HepG2 (cell line): ENCODE results near the gene TBCEL.

ENCODE experiments used
- ATF3 ChIP-seq: sonication (generic); formaldehyde crosslinking; IDR thresholded peaks from 2 replicates; pipeline ENCODE4 v1.4.0; 2020; ENCODE audit warnings: missing genetic modification reagents
- ELF4 ChIP-seq: sonication (generic); formaldehyde crosslinking; IDR thresholded peaks from 2 replicates; pipeline ENCODE4 v1.5.0; 2020; ENCODE audit warnings: missing genetic modification reagents, mild to moderate bottlenecking, moderate library complexity, borderline replicate concordance
- EZH2 ChIP-seq: conservative IDR thresholded peaks from 2 replicates; pipeline ENCODE4 v1.6.1; 2012; ENCODE audit warnings: mild to moderate bottlenecking, low read depth, low read length, moderate library complexity
- MAX ChIP-seq: IDR thresholded peaks from 2 replicates; pipeline ENCODE4 v1.6.1; 2012; ENCODE audit warnings: inconsistent platforms
- MXD3 ChIP-seq: IDR thresholded peaks from 2 replicates; pipeline ENCODE4 v1.6.1; 2016; ENCODE audit warnings: mild to moderate bottlenecking, missing biosample characterization, missing genetic modification reagents
- NR2F2 ChIP-seq: IDR thresholded peaks from 2 replicates; pipeline ENCODE4 v1.6.1; 2012; ENCODE audit warnings: low read depth, inconsistent platforms, borderline replicate concordance
- POLR2A ChIP-seq, 2 experiments: IDR thresholded peaks; 2 replicates each; pipeline ENCODE4 v1.6.1; 2011; ENCODE audit warnings: low read depth in 2 of 2, low read length in 2 of 2, mild to moderate bottlenecking in 1 of 2, moderate library complexity in 1 of 2; ENCODE audit not compliant: insufficient read depth in 1 of 2
- POLR2AphosphoS5 ChIP-seq: IDR thresholded peaks from 2 replicates; pipeline ENCODE4 v1.6.1; 2012; ENCODE audit warnings: low read depth, low read length
- SMAD1 ChIP-seq: sonication (generic); formaldehyde crosslinking; IDR thresholded peaks from 2 replicates; pipeline ENCODE4 v1.4.0; 2020; ENCODE audit warnings: missing genetic modification reagents, low read depth, mild to moderate bottlenecking, borderline replicate concordance
- STAT6 ChIP-seq: sonication (generic); formaldehyde crosslinking; IDR thresholded peaks from 2 replicates; pipeline ENCODE4 v1.4.0; 2020; ENCODE audit warnings: missing genetic modification reagents, mild to moderate bottlenecking, borderline replicate concordance
- ZNF569 ChIP-seq: sonication (generic); formaldehyde crosslinking; IDR thresholded peaks from 2 replicates; pipeline ENCODE4 v1.5.0; 2020; ENCODE audit warnings: mild to moderate bottlenecking, missing genetic modification reagents, moderate library complexity, borderline replicate concordance
- ZNF7 ChIP-seq: IDR thresholded peaks from 2 replicates; pipeline ENCODE4 v1.6.1; 2016; ENCODE audit warnings: missing biosample characterization, missing genetic modification reagents

- TF ChIP-seq ELF4 (CRISPR knock-in tag), result no peak
- no peak for TF ChIP-seq EZH2
- no peak for TF ChIP-seq ATF3 (CRISPR knock-in tag)
- TF ChIP-seq POLR2AphosphoS5, result no peak
- TF ChIP-seq MAX, result no peak
- no peak for TF ChIP-seq STAT6 (CRISPR knock-in tag)
- no peak for TF ChIP-seq MXD3
- TF ChIP-seq POLR2A (IDR thresholded peaks at IDR 0.05; ENCODE audit: insufficient read depth in 1 of 2, low read depth in 2 of 2, low read length in 2 of 2), result no peak
- no peak for TF ChIP-seq ZNF569
- no peak for TF ChIP-seq ZNF7 (CRISPR knock-in tag)
- TF ChIP-seq SMAD1 (CRISPR knock-in tag), result no peak
- no peak for TF ChIP-seq NR2F2
These were observed 44.9 kb downstream of the TBCEL start for GRCh38 chr11:121068787-121069186.
